Keratinocyte (primary cell): ENCODE measurements around the gene HDGF. TPM values are rescaled to one million over a fixed set of nuclear protein-coding genes. Genes with fewer than 3 reads are reported as not detected.

Experiments
- DNase-seq: peaks from one replicate; pipeline ENCODE4 v3.0.0-alpha.2; 2011; ENCODE audit warnings: low read depth, missing footprints, low spot score
- FAIRE-seq: peaks from 2 replicates; lab custom pipeline; 2011; peaks lifted over from hg19 to GRCh38; lab: Jason Lieb, UNC
- H2AFZ ChIP-seq: 2 replicates; pipeline ENCODE4 v1.6.0; 2012; ENCODE audit warnings: low read length, control low read depth, inconsistent platforms; ENCODE audit not compliant: control insufficient read depth
- H3K27ac ChIP-seq: 2 replicates; pipeline ENCODE4 v1.5.1; 2011; ENCODE audit warnings: low read length; ENCODE audit not compliant: control insufficient read depth, insufficient read depth
- H3K27me3 ChIP-seq: 3 replicates; pipeline ENCODE4 v1.6.0; 2011; ENCODE audit warnings: low read length; ENCODE audit not compliant: control insufficient read depth, insufficient read depth; ENCODE audit errors: extremely low read depth
- H3K36me3 ChIP-seq, 2 experiments: 2 replicates in 1 of 2; 3 replicates in 1 of 2; pipeline ENCODE4 v1.5.1; 2011; ENCODE audit warnings: low read length in 2 of 2, mild to moderate bottlenecking in 1 of 2; ENCODE audit not compliant: control insufficient read depth in 2 of 2, insufficient read depth in 2 of 2; ENCODE audit errors: extremely low read depth in 1 of 2
- H3K4me1 ChIP-seq: 3 replicates; pipeline ENCODE4 v1.5.1; 2011; ENCODE audit warnings: low read length; ENCODE audit not compliant: control insufficient read depth, insufficient read depth; ENCODE audit errors: extremely low read depth
- H3K4me2 ChIP-seq: 3 replicates; pipeline ENCODE4 v1.6.0; 2011; ENCODE audit warnings: low read depth, low read length; ENCODE audit not compliant: control insufficient read depth, insufficient read depth; ENCODE audit errors: extremely low read depth
- H3K4me3 ChIP-seq, 3 experiments: fragments of 200-600 bp in 1 of 3; sonication (generic) in 1 of 3; 2 replicates in 2 of 3; 3 replicates in 1 of 3; pipeline ENCODE4 v1.5.1; 2011 to 2016; ENCODE audit warnings: low read length in 3 of 3, mild to moderate bottlenecking in 3 of 3, control low read depth in 2 of 3, inconsistent platforms in 1 of 3, low read depth in 1 of 3, mixed read lengths in 1 of 3, mixed run types in 1 of 3, moderate library complexity in 1 of 3; ENCODE audit not compliant: control insufficient read depth in 2 of 3, insufficient read depth in 2 of 3; ENCODE audit errors: extremely low read depth in 1 of 3
- H3K79me2 ChIP-seq: 2 replicates; pipeline ENCODE4 v1.6.0; 2012; ENCODE audit warnings: low read length; ENCODE audit not compliant: control insufficient read depth, insufficient read depth
- H3K9ac ChIP-seq: 3 replicates; pipeline ENCODE4 v1.6.0; 2011; ENCODE audit warnings: low read length; ENCODE audit not compliant: control insufficient read depth, insufficient read depth; ENCODE audit errors: extremely low read depth
- H3K9me1 ChIP-seq: 3 replicates; pipeline ENCODE4 v1.6.0; 2011; ENCODE audit warnings: low read length; ENCODE audit not compliant: control insufficient read depth, insufficient read depth; ENCODE audit errors: extremely low read depth
- H3K9me3 ChIP-seq: 2 replicates; pipeline ENCODE4 v1.5.1; 2012; ENCODE audit warnings: low read depth, low read length; ENCODE audit not compliant: control insufficient read depth
- H4K20me1 ChIP-seq: 3 replicates; pipeline ENCODE4 v1.6.0; 2011; ENCODE audit warnings: low read length; ENCODE audit not compliant: control insufficient read depth, insufficient read depth; ENCODE audit errors: extremely low read depth
- CTCF ChIP-seq, 3 experiments: IDR thresholded peaks in 1 of 3; conservative IDR thresholded peaks in 1 of 3; optimal IDR thresholded peaks in 1 of 3; 2 replicates in 2 of 3; 3 replicates in 1 of 3; pipeline versions ENCODE3 to v1.5.1; 2011; ENCODE audit warnings: low read length in 3 of 3, mild to moderate bottlenecking in 3 of 3, moderate library complexity in 2 of 3, control low read depth in 1 of 3, inconsistent platforms in 1 of 3; ENCODE audit not compliant: insufficient read depth in 2 of 3; ENCODE audit errors: extremely low read depth in 1 of 3
- EZH2 ChIP-seq: IDR thresholded peaks from one replicate; pipeline ENCODE4 v1.6.1; 2012; ENCODE audit warnings: inconsistent platforms, mild to moderate bottlenecking, low read length, moderate library complexity
- dilution Hi-C: fragments of 300-500 bp; cut with MboI; formaldehyde crosslinking; loops from one replicate; pipeline ENCODE4 v1.7.0; 2020; ENCODE audit warnings: low sequenced_read_pairs; ENCODE audit not compliant: extremely low pct_ligation_motif_present
- polyA plus RNA-seq, 5 experiments: library from polyadenylated mRNA; depleted of rRNA in 3 of 5; stranded (reverse) in 3 of 5; stranded (forward) in 1 of 5; unstranded in 1 of 5; fragments of >200 nt; gene quantifications; 1 replicate in 1 of 5; 2 replicates in 3 of 5; 3 replicates in 1 of 5; pipeline versions ENCODE4 v1.2.1 to v1.2.3, GENCODE V29; 2011 to 2012; ENCODE audit warnings: missing spikeins in 2 of 5, low read depth in 1 of 5, low replicate concordance in 1 of 5

The HDGF gene
- polyA plus RNA-seq, 1 donor (not counting 4 experiments of a cell fraction or from before 2014, with no cell fraction given) = 240 TPM

GRCh38 chr1:156767879-156768604 lies 16.6 kb upstream of the HDGF start:
- H4K20me1 ChIP-seq = peaks cover 6% of the 10 kb centered on the region
- peak overlapping the region; percentile 71 to 89 (median 86) for H3K4me3 ChIP-seq
- H3K36me3 ChIP-seq = peaks cover 7 to 8% of the 10 kb centered on the region in 2 experiments
- dilution Hi-C loops = no loop called here
- peaks cover 18% of the 10 kb centered on the region for H3K4me1 ChIP-seq
- TF ChIP-seq CTCF (optimal IDR thresholded peaks at IDR 0.05 in 1 of 3, IDR thresholded peaks at IDR 0.05 in 1 of 3, conservative IDR thresholded peaks at IDR 0.05 in 1 of 3; ENCODE audit: extremely low read depth in 1 of 3, insufficient read depth in 2 of 3, low read length in 3 of 3) = no peak
- no peak for TF ChIP-seq EZH2
- no peaks in the 10 kb centered on the region for H3K27me3 ChIP-seq
- H3K9me1 ChIP-seq = peaks cover 3% of the 10 kb centered on the region
- H2AFZ ChIP-seq = peak overlapping the region; percentile 32
- peaks cover 56% of the 10 kb centered on the region for H3K79me2 ChIP-seq
- no peaks in the 10 kb centered on the region for H3K9me3 ChIP-seq
- peak overlapping the region; percentile 87 for H3K27ac ChIP-seq
- DNase-seq (no peak), FAIRE-seq (no peak)
- H3K9ac ChIP-seq = peak overlapping the region; percentile 98
- peak overlapping the region; percentile 89 for H3K4me2 ChIP-seq

DNA sequence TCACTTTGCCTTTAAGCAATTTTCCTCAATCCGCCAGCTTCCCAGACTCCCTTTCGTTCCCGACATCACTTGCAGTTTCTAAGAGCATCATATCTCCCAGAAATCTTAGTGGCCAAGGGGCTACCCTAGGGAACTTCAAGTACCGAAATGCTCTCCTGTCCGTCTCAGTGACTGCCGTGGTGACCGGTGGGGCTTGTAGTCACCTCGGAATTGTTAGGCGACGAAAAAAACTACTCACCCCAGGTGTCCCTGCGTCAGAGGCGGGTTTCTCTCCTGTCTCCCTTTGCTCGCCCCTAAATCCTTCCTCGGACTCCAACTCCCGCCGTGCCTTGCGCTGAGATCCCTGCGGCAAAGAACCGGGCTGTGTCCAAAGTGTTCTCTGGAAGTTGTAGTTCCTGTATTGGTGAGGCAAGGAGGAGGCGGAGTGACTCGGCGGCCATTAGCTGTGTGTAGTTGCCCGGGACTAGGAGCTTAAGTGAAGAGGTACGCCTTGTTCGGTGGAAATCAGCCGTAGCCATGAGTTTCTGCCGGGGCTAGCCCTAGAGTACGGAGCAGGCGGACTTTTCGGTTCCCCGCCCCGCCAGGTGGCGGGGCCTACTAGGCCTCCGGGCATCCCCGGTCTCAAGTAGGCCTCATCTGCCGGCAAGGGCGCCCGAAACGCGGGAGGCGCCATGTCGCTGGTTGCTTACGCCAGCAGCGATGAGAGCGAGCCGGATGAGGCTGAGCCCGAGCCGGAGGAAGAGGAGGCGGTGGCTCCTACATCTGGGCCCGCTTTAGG lies 15.8 kb upstream of the HDGF start, which contains the start of gene PRCC:
Gene PRCC, plus strand, starts transcription at position 435 of the 778 bp plus-strand sequence. Its CDS starts 237 bp downstream, at position 672.
- DNase-seq (peak; percentile 100), FAIRE-seq (peak; percentile 79)
- peaks cover 3% of the 10 kb centered on the region for H3K9me1 ChIP-seq
- H4K20me1 ChIP-seq = peaks cover 1% of the 10 kb centered on the region
- peak within 1 kb of the TSS; percentile 87 for H3K27ac ChIP-seq
- dilution Hi-C loops = no loop called here
- no peaks in the 10 kb centered on the region for H3K27me3 ChIP-seq
- H3K79me2 ChIP-seq = peaks cover 49% of the 10 kb centered on the region
- peak within 1 kb of the TSS; percentile 98 for H3K9ac ChIP-seq
- H3K4me2 ChIP-seq = peak within 1 kb of the TSS; percentile 89
- H3K4me1 ChIP-seq = peaks cover 15% of the 10 kb centered on the region
- H2AFZ ChIP-seq = peak within 1 kb of the TSS; percentile 88
- TF ChIP-seq CTCF (optimal IDR thresholded peaks at IDR 0.05 in 1 of 3, IDR thresholded peaks at IDR 0.05 in 1 of 3, conservative IDR thresholded peaks at IDR 0.05 in 1 of 3; ENCODE audit: extremely low read depth in 1 of 3, insufficient read depth in 2 of 3, low read length in 3 of 3) (no peak), EZH2 (no peak)
- H3K9me3 ChIP-seq = no peaks in the 10 kb centered on the region
- peaks cover 7 to 8% of the 10 kb centered on the region in 2 experiments for H3K36me3 ChIP-seq
- peak within 1 kb of the TSS; percentile 72 to 89 (median 86) for H3K4me3 ChIP-seq
